GM18505 (cell line): ENCODE results near the gene CPXM2.

Source experiments
- ATAC-seq: cut with Tn5 transposase; IDR thresholded peaks from one replicate; pipeline ENCODE4 v1.9.1; 2021; ENCODE audit not compliant: unreplicated experiment
- POLR2A ChIP-seq: IDR thresholded peaks from 4 replicates; pipeline ENCODE4 v1.6.1; 2011; ENCODE audit warnings: borderline replicate concordance; ENCODE audit not compliant: insufficient read depth, insufficient read length; ENCODE audit errors: extremely low read depth

CPXM2 gene

GRCh38 chr10:123841115-123841514, 50.5 kb downstream of the CPXM2 start:
- ATAC-seq: no peak

GRCh38 chr10:123840714-123841113, 50.9 kb downstream of the CPXM2 start:
- TF ChIP-seq POLR2A: no peak
- ATAC-seq: no peak

More at GRCh38 chr10:123841115-123841514, 50.5 kb downstream of the CPXM2 start:
- no peak for TF ChIP-seq POLR2A

- TF ChIP-seq POLR2A: no peak
- ATAC-seq: no peak
These were observed 52.9 kb downstream of the CPXM2 start for GRCh38 chr10:123838596-123839310.

GRCh38 chr10:123837756-123838155, 53.9 kb downstream of the CPXM2 start:
- no peak for TF ChIP-seq POLR2A
- no peak for ATAC-seq

GRCh38 chr10:123836418-123837145, 55.0 kb downstream of the CPXM2 start:
- no peak for TF ChIP-seq POLR2A
- no peak for ATAC-seq

GRCh38 chr10:123835575-123835974, 56.0 kb downstream of the CPXM2 start:
- no peak for TF ChIP-seq POLR2A
- ATAC-seq: peak; percentile 90

- no peak for TF ChIP-seq POLR2A
- no peak for ATAC-seq
These were observed 58.3 kb downstream of the CPXM2 start for GRCh38 chr10:123833170-123833850.

- no peak for TF ChIP-seq POLR2A
- no peak for ATAC-seq
These were observed 60.3 kb downstream of the CPXM2 start for GRCh38 chr10:123831259-123831658.

GRCh38 chr10:123821136-123821535, 70.5 kb downstream of the CPXM2 start:
- TF ChIP-seq POLR2A: no peak
- ATAC-seq: no peak

GRCh38 chr10:123809632-123810031, 82.0 kb downstream of the CPXM2 start:
- TF ChIP-seq POLR2A: no peak
- no peak for ATAC-seq

- no peak for ATAC-seq
- TF ChIP-seq POLR2A: no peak
These were observed 82.7 kb downstream of the CPXM2 start for GRCh38 chr10:123808906-123809305.

GRCh38 chr10:123808286-123808685, 83.3 kb downstream of the CPXM2 start:
- no peak for ATAC-seq
- no peak for TF ChIP-seq POLR2A

- ATAC-seq: no peak
- no peak for TF ChIP-seq POLR2A
These were observed 84.1 kb downstream of the CPXM2 start for GRCh38 chr10:123807444-123808035.
